GM12874 (cell line): ENCODE measurements around the gene LAIR1.

Experiments
- CTCF ChIP-seq: IDR thresholded peaks from 2 replicates; pipeline ENCODE4 v1.5.1; 2011; ENCODE audit warnings: low read depth, mild to moderate bottlenecking, control low read depth, low read length, moderate library complexity; ENCODE audit not compliant: insufficient read depth

LAIR1 gene

GRCh38 chr19:54335979-54336892, 28.5 kb downstream of the LAIR1 start:
- no peak for TF ChIP-seq CTCF

GRCh38 chr19:54335164-54335563, 29.6 kb downstream of the LAIR1 start:
- TF ChIP-seq CTCF: no peak

- no peak for TF ChIP-seq CTCF
These were observed 31.0 kb downstream of the LAIR1 start for GRCh38 chr19:54333586-54334298.

- TF ChIP-seq CTCF: no peak
These were observed 32.6 kb downstream of the LAIR1 start for GRCh38 chr19:54332149-54332548.

- no peak for TF ChIP-seq CTCF
These were observed 33.1 kb downstream of the LAIR1 start for GRCh38 chr19:54331626-54332025.

GRCh38 chr19:54329476-54330165, 35.1 kb downstream of the LAIR1 start:
- no peak for TF ChIP-seq CTCF

GRCh38 chr19:54325631-54326030, 39.1 kb downstream of the LAIR1 start:
- TF ChIP-seq CTCF: no peak
